HepG2 (cell line): Measurements from ENCODE around the gene ATP8A1. TPM values are rescaled to one million over a fixed set of nuclear protein-coding genes. Genes with fewer than 3 reads are reported as not detected.

ENCODE experiments used
- ATAC-seq: fragments of 200-7000 bp; cut with Tn5 transposase; 3 replicates; pipeline ENCODE4 v1.9.1; 2020; ENCODE audit warnings: mild to moderate bottlenecking, moderate library complexity
- BruUV-seq: library from RNA; stranded (reverse); fragments of 400-500 nt; replicated peaks from 2 replicates; lab custom pipeline; 2021; lab: Mats Ljungman, UMichigan
- CTCF ChIA-PET: fragments of 300-600 bp; formaldehyde crosslinking; extraction: SDS; loops from one replicate; lab custom pipeline; 2021; ENCODE audit warnings: low total read pairs, inconsistent platforms, low intra/inter-chr PET ratio; lab: Yijun Ruan, JAX
- POLR2A ChIA-PET: fragments of 350-600 bp; sonication (Branson Sonifier 250); formaldehyde crosslinking; loops from one replicate; lab custom pipeline; 2020; ENCODE audit warnings: antibody characterized with exemption, inconsistent platforms; lab: Yijun Ruan, JAX
- DNase-seq: peaks from one replicate; pipeline ENCODE4 v3.0.0-alpha.2; 2015; ENCODE audit warnings: low spot score
- FAIRE-seq: peaks from 3 replicates; lab custom pipeline; 2011; peaks lifted over from hg19 to GRCh38; lab: Jason Lieb, UNC
- H2AFZ ChIP-seq: one replicate; pipeline ENCODE4 v1.6.1; 2011; ENCODE audit warnings: low read length, inconsistent platforms
- H3K27ac ChIP-seq: fragments of 300-600 bp; 3 replicates; pipeline ENCODE4 v1.8.0; 2011; ENCODE audit warnings: mixed run types, mild to moderate bottlenecking, mixed read lengths, low read length, inconsistent platforms; ENCODE audit not compliant: insufficient read depth; ENCODE audit errors: extremely low read length
- H3K27me3 ChIP-seq, 2 experiments: fragments of 200-600 bp in 1 of 2; 2 replicates in 1 of 2; 3 replicates in 1 of 2; pipeline versions ENCODE4 v1.6.0 to v1.8.0; 2011; ENCODE audit warnings: low read length in 2 of 2, mild to moderate bottlenecking in 2 of 2, moderate library complexity in 2 of 2, inconsistent platforms in 1 of 2; ENCODE audit not compliant: insufficient read depth in 2 of 2, control insufficient read depth in 1 of 2
- H3K36me3 ChIP-seq, 2 experiments: fragments of 200-600 bp in 1 of 2; replicated peaks in 1 of 2; 2 replicates in 1 of 2; 3 replicates in 1 of 2; pipeline versions ENCODE4 v1.5.1 to v1.8.0; 2011; ENCODE audit warnings: low read length in 2 of 2, inconsistent platforms in 1 of 2; ENCODE audit not compliant: insufficient read depth in 2 of 2, control insufficient read depth in 1 of 2
- H3K4me1 ChIP-seq: 2 replicates; pipeline ENCODE4 v1.5.1; 2012; ENCODE audit warnings: low read length, inconsistent platforms; ENCODE audit not compliant: insufficient read depth
- H3K4me2 ChIP-seq: 2 replicates; pipeline ENCODE4 v1.6.0; 2011; ENCODE audit warnings: low read depth, low read length, inconsistent platforms
- H3K4me3 ChIP-seq, 3 experiments: fragments of 200-600 bp in 1 of 3; sonication (generic), shearing (Covaris generic) in 1 of 3; replicated peaks in 1 of 3; 2 replicates each; pipeline ENCODE4 v1.5.1; 2011 to 2016; ENCODE audit warnings: low read length in 3 of 3, inconsistent platforms in 2 of 3, low read depth in 2 of 3, mild to moderate bottlenecking in 2 of 3, control low read depth in 1 of 3, mixed read lengths in 1 of 3; ENCODE audit not compliant: insufficient read depth in 1 of 3
- H3K79me2 ChIP-seq: one replicate; pipeline ENCODE4 v1.6.1; 2011; ENCODE audit warnings: low read length, inconsistent platforms; ENCODE audit not compliant: insufficient read depth
- H3K9ac ChIP-seq: 2 replicates; pipeline ENCODE4 v1.6.0; 2011; ENCODE audit warnings: mild to moderate bottlenecking, low read depth, low read length, inconsistent platforms; ENCODE audit not compliant: insufficient read depth
- H3K9me3 ChIP-seq: 2 replicates; pipeline ENCODE4 v1.5.1; 2012; ENCODE audit warnings: mild to moderate bottlenecking, low read length
- H4K20me1 ChIP-seq: 2 replicates; pipeline ENCODE4 v1.6.0; 2011; ENCODE audit warnings: inconsistent platforms, mild to moderate bottlenecking, low read length, moderate library complexity; ENCODE audit not compliant: insufficient read depth
- DNMT3B ChIP-seq: conservative IDR thresholded peaks from 2 replicates; pipeline ENCODE4 v1.6.1; 2016; ENCODE audit warnings: missing biosample characterization, control low read depth
- GATAD2A ChIP-seq: IDR thresholded peaks from 2 replicates; pipeline ENCODE4 v1.6.1; 2016
- HNF4G ChIP-seq, 2 experiments: sonication (generic) in 1 of 2; formaldehyde crosslinking in 1 of 2; IDR thresholded peaks; 2 replicates each; pipeline versions ENCODE4 v1.4.0 to v1.6.1; 2011 to 2020; ENCODE audit warnings: borderline replicate concordance in 2 of 2, low read depth in 2 of 2, mild to moderate bottlenecking in 2 of 2, low read length in 1 of 2, missing genetic modification reagents in 1 of 2, moderate library complexity in 1 of 2
- MAX ChIP-seq: IDR thresholded peaks from 2 replicates; pipeline ENCODE4 v1.6.1; 2012; ENCODE audit warnings: inconsistent platforms
- PREB ChIP-seq: sonication (generic); formaldehyde crosslinking; IDR thresholded peaks from 2 replicates; pipeline ENCODE4 v1.4.0; 2020; ENCODE audit warnings: missing genetic modification reagents
- YEATS4 ChIP-seq: sonication (generic); formaldehyde crosslinking; IDR thresholded peaks from 2 replicates; pipeline ENCODE4 v1.4.0; 2020; ENCODE audit warnings: missing genetic modification reagents, borderline replicate concordance
- ZFP90 ChIP-seq: sonication (generic); formaldehyde crosslinking; IDR thresholded peaks from 2 replicates; pipeline ENCODE4 v1.8.0; 2022; ENCODE audit warnings: missing genetic modification reagents, mild to moderate bottlenecking, inconsistent platforms, borderline replicate concordance
- ZNF296 ChIP-seq: sonication (generic); formaldehyde crosslinking; conservative IDR thresholded peaks from 2 replicates; pipeline ENCODE4 v1.5.0; 2020; ENCODE audit warnings: mild to moderate bottlenecking, missing genetic modification reagents
- ZNF335 ChIP-seq: sonication (generic); formaldehyde crosslinking; IDR thresholded peaks from 2 replicates; pipeline ENCODE4 v1.4.0; 2020; ENCODE audit warnings: missing genetic modification reagents
- ZNF577 ChIP-seq: sonication (generic); formaldehyde crosslinking; IDR thresholded peaks from 2 replicates; pipeline ENCODE4 v1.4.0; 2020; ENCODE audit warnings: mild to moderate bottlenecking, low read depth, missing genetic modification reagents, borderline replicate concordance
- ZNF589 ChIP-seq: sonication (generic); formaldehyde crosslinking; conservative IDR thresholded peaks from 2 replicates; pipeline ENCODE4 v1.8.0; 2022; ENCODE audit warnings: mild to moderate bottlenecking, moderate library complexity, missing genetic modification reagents
- in situ Hi-C: cut with HindIII; loops from 2 replicates; pipeline ENCODE4 v1.10.0; 2017; ENCODE audit warnings: low pct_unique_long_range_greater_than_20kb; ENCODE audit not compliant: extremely low pct_ligation_motif_present
- intact Hi-C: fragments of 100-400 bp; cut with micrococcal nuclease; formaldehyde crosslinking; loops from one replicate; pipeline ENCODE4 v1.10.0; 2022; ENCODE audit not compliant: unreplicated experiment
- polyA plus RNA-seq, 8 experiments: library from polyadenylated mRNA; depleted of rRNA in 3 of 8; stranded (reverse) in 7 of 8; unstranded in 1 of 8; fragments of >200 nt; fragmentation: Illumina TruSeq in 4 of 8; extraction: Trizol in 4 of 8; gene quantifications; 2 replicates each; pipeline versions ENCODE4 v1.2.1 to v1.2.3, GENCODE V29; 2011 to 2016; ENCODE audit warnings: low read depth in 4 of 8, missing spikeins in 1 of 8, mixed read lengths in 1 of 8; ENCODE audit not compliant: insufficient read depth in 1 of 8
- total RNA-seq, 5 experiments: library from RNA; depleted of rRNA; stranded (reverse); fragments of >200 nt; fragmentation: Illumina TruSeq; extraction: Trizol; gene quantifications; 2 replicates each; pipeline ENCODE4 v1.2.3, GENCODE V29; 2016; ENCODE audit warnings: low read depth in 1 of 5
- TF ChIP-seq, protein P1 (sequence below): sonication (generic); formaldehyde crosslinking; IDR thresholded peaks from 2 replicates; pipeline ENCODE4 v1.5.1; 2020; ENCODE audit warnings: missing genetic modification reagents, mild to moderate bottlenecking, borderline replicate concordance
- TF ChIP-seq, protein P2 (sequence below): sonication (generic); formaldehyde crosslinking; IDR thresholded peaks from 2 replicates; pipeline ENCODE4 v1.4.0; 2020; ENCODE audit warnings: missing genetic modification reagents, borderline replicate concordance
- TF ChIP-seq, protein P3 (sequence below): IDR thresholded peaks from 2 replicates; pipeline ENCODE4 v1.6.1; 2016; ENCODE audit warnings: control low read depth

Gene ATP8A1
- total and polyA plus RNA-seq, 2 of the 13 experiments (the other 11 are each of a cell fraction or from before 2014, with no cell fraction given): 1.7 to 6.2 TPM

GRCh38 chr4:42644897-42645296 is 12.0 kb downstream of the ATP8A1 start:
- no TSS peak for BruUV-seq
- FAIRE-seq (no peak), ATAC-seq (no peak), DNase-seq (no peak)
- Histone ChIP-seq H2AFZ (no peak overlapping the region), H4K20me1 (no peaks in the 10 kb centered on the region), H3K27me3 (no peaks in the 10 kb centered on the region), H3K9me3 (no peaks in the 10 kb centered on the region), H3K4me1 (peaks cover 14% of the 10 kb centered on the region), H3K4me2 (no peak overlapping the region), H3K79me2 (no peaks in the 10 kb centered on the region), H3K27ac (no peak overlapping the region), H3K9ac (no peak overlapping the region), H3K4me3 (no peak overlapping the region), H3K36me3 (no peaks in the 10 kb centered on the region)
- intact Hi-C loops: no loop called here
- ChIA-PET POLR2A (no interaction called here), CTCF (no interaction called here)
- in situ Hi-C loops: no loop called here
- TF ChIP-seq ZNF577: no peak
- TF ChIP-seq DNMT3B (CRISPR knock-in tag): no peak
- no peak for TF ChIP-seq PREB
- no peak for TF ChIP-seq ZNF296 (CRISPR knock-in tag)
- TF ChIP-seq, protein P1, sequence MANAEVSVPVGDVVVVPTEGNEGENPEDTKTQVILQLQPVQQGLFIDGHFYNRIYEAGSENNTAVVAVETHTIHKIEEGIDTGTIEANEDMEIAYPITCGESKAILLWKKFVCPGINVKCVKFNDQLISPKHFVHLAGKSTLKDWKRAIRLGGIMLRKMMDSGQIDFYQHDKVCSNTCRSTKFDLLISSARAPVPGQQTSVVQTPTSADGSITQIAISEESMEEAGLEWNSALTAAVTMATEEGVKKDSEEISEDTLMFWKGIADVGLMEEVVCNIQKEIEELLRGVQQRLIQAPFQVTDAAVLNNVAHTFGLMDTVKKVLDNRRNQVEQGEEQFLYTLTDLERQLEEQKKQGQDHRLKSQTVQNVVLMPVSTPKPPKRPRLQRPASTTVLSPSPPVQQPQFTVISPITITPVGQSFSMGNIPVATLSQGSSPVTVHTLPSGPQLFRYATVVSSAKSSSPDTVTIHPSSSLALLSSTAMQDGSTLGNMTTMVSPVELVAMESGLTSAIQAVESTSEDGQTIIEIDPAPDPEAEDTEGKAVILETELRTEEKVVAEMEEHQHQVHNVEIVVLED (CRISPR knock-in tag): no peak
- TF ChIP-seq MAX: no peak
- TF ChIP-seq GATAD2A (CRISPR knock-in tag): no peak
- no peak for TF ChIP-seq ZFP90
- TF ChIP-seq, protein P2, sequence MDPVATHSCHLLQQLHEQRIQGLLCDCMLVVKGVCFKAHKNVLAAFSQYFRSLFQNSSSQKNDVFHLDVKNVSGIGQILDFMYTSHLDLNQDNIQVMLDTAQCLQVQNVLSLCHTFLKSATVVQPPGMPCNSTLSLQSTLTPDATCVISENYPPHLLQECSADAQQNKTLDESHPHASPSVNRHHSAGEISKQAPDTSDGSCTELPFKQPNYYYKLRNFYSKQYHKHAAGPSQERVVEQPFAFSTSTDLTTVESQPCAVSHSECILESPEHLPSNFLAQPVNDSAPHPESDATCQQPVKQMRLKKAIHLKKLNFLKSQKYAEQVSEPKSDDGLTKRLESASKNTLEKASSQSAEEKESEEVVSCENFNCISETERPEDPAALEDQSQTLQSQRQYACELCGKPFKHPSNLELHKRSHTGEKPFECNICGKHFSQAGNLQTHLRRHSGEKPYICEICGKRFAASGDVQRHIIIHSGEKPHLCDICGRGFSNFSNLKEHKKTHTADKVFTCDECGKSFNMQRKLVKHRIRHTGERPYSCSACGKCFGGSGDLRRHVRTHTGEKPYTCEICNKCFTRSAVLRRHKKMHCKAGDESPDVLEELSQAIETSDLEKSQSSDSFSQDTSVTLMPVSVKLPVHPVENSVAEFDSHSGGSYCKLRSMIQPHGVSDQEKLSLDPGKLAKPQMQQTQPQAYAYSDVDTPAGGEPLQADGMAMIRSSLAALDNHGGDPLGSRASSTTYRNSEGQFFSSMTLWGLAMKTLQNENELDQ (CRISPR knock-in tag): no peak
- TF ChIP-seq YEATS4: no peak
- TF ChIP-seq, protein P3, sequence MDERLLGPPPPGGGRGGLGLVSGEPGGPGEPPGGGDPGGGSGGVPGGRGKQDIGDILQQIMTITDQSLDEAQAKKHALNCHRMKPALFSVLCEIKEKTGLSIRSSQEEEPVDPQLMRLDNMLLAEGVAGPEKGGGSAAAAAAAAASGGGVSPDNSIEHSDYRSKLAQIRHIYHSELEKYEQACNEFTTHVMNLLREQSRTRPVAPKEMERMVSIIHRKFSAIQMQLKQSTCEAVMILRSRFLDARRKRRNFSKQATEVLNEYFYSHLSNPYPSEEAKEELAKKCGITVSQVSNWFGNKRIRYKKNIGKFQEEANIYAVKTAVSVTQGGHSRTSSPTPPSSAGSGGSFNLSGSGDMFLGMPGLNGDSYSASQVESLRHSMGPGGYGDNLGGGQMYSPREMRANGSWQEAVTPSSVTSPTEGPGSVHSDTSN (CRISPR knock-in tag): no peak
- no peak for TF ChIP-seq ZNF335 (CRISPR knock-in tag)
- TF ChIP-seq ZNF589 (CRISPR knock-in tag): no peak
- TF ChIP-seq HNF4G (IDR thresholded peaks at IDR 0.05; ENCODE audit: borderline replicate concordance, low read depth, low read length): no peak
- TF ChIP-seq HNF4G (CRISPR knock-in tag; IDR thresholded peaks at IDR 0.05; ENCODE audit: borderline replicate concordance, low read depth): no peak
